B cell (primary cell): ENCODE results near the gene C1QTNF12. TPM values are rescaled to one million over a fixed set of nuclear protein-coding genes. Genes with fewer than 3 reads are reported as not detected.

ENCODE experiments used
- ATAC-seq: fragments of 200-7000 bp; cut with Tn5 transposase; one replicate; pipeline ENCODE4 v1.10.0; 2021; ENCODE audit warnings: low read depth, mild to moderate bottlenecking, moderate number of reproducible peaks, moderate library complexity
- CTCF ChIA-PET: fragments of 350-600 bp; sonication (Branson Sonifier 250); formaldehyde crosslinking; loops from one replicate; lab custom pipeline; 2021; ENCODE audit warnings: antibody characterized with exemption, inconsistent platforms; lab: Charles Lee
- POLR2A ChIA-PET: fragments of 350-600 bp; sonication (Branson Sonifier 250); formaldehyde crosslinking; loops from one replicate; lab custom pipeline; 2021; ENCODE audit warnings: antibody characterized with exemption; lab: Charles Lee
- DNase-seq: peaks from one replicate; pipeline ENCODE4 v3.0.0; 2013
- H2AFZ ChIP-seq: 2 replicates; pipeline ENCODE4 v1.6.1; 2012; ENCODE audit warnings: mild to moderate bottlenecking, low read depth, low read length; ENCODE audit not compliant: insufficient read depth, poor library complexity, severe bottlenecking
- H3K27ac ChIP-seq, 2 donors: 1 replicate in 1 of 2; 2 replicates in 1 of 2; pipeline ENCODE4 v1.5.1; 2012 to 2013; ENCODE audit warnings: low read length in 2 of 2, mild to moderate bottlenecking in 2 of 2, moderate library complexity in 1 of 2
- H3K27me3 ChIP-seq, 4 experiments: fragments of 200-600 bp in 1 of 4; sonication (generic) in 1 of 4; replicated peaks in 1 of 4; 1 replicate in 2 of 4; 2 replicates in 2 of 4; pipeline versions ENCODE4 v1.6.1 to v1.7.0; 2013 to 2016; ENCODE audit warnings: low read length in 3 of 4, mild to moderate bottlenecking in 2 of 4, mixed read lengths in 1 of 4, moderate library complexity in 1 of 4; ENCODE audit not compliant: insufficient read depth in 4 of 4, control insufficient read depth in 3 of 4; ENCODE audit errors: control extremely low read depth in 1 of 4
- H3K36me3 ChIP-seq, 2 experiments: replicated peaks in 1 of 2; 1 replicate in 1 of 2; 2 replicates in 1 of 2; pipeline versions ENCODE4 v1.6.1 to v1.7.1; 2013; ENCODE audit warnings: low read length in 1 of 2; ENCODE audit not compliant: insufficient read depth in 2 of 2, control insufficient read depth in 1 of 2; ENCODE audit errors: control extremely low read depth in 1 of 2, extremely low read depth in 1 of 2
- H3K4me1 ChIP-seq, 2 donors: fragments of 200-600 bp in 1 of 2; sonication (generic) in 1 of 2; 1 replicate in 1 of 2; 2 replicates in 1 of 2; pipeline versions ENCODE4 v1.5.1 to v1.6.1; 2013 to 2017; ENCODE audit warnings: low read length in 2 of 2; ENCODE audit not compliant: control insufficient read depth in 2 of 2, insufficient read depth in 2 of 2
- H3K4me2 ChIP-seq: replicated peaks from 2 replicates; pipeline ENCODE3; 2012; ENCODE audit warnings: mild to moderate bottlenecking, low read depth, low read length; ENCODE audit not compliant: poor library complexity, severe bottlenecking
- H3K4me3 ChIP-seq, 5 experiments: fragments of 200-600 bp in 1 of 5; sonication (generic) in 1 of 5; 1 replicate in 3 of 5; 2 replicates in 2 of 5; pipeline versions ENCODE4 v1.5.1 to v1.7.0; 2011 to 2016; ENCODE audit warnings: low read length in 4 of 5, mild to moderate bottlenecking in 4 of 5, low read depth in 2 of 5, control low read depth in 1 of 5, moderate library complexity in 1 of 5; ENCODE audit not compliant: insufficient read depth in 1 of 5; ENCODE audit errors: control extremely low read depth in 1 of 5, extremely low read depth in 1 of 5
- H3K79me2 ChIP-seq: fragments of 200-600 bp; sonication (generic); one replicate; pipeline ENCODE4 v1.6.0; 2016; ENCODE audit warnings: low read length; ENCODE audit not compliant: control insufficient read depth, insufficient read depth
- H3K9ac ChIP-seq: fragments of 200-600 bp; sonication (generic); 2 replicates; pipeline ENCODE4 v1.6.1; 2017; ENCODE audit warnings: mild to moderate bottlenecking, low read length, moderate library complexity
- H3K9me3 ChIP-seq, 3 donors: one replicate each; pipeline versions ENCODE4 v1.6.1 to v1.7.1; 2013; ENCODE audit warnings: low read length in 2 of 3; ENCODE audit not compliant: control insufficient read depth in 2 of 3, insufficient read depth in 1 of 3; ENCODE audit errors: control extremely low read depth in 1 of 3
- H4K20me1 ChIP-seq: 2 replicates; pipeline ENCODE4 v1.6.0; 2012; ENCODE audit warnings: mild to moderate bottlenecking, low read length; ENCODE audit not compliant: insufficient read depth, control insufficient read depth, poor library complexity, severe bottlenecking
- H3K27ac Mint-ChIP-seq: one replicate; pipeline ENCODE4 v1.8.0; 2021; ENCODE audit warnings: mixed read lengths
- H3K27me3 Mint-ChIP-seq: one replicate; pipeline ENCODE4 v1.8.0; 2021; ENCODE audit warnings: mixed read lengths
- H3K4me1 Mint-ChIP-seq: one replicate; pipeline ENCODE4 v1.8.0; 2021; ENCODE audit warnings: mixed read lengths
- H3K4me3 Mint-ChIP-seq: one replicate; pipeline ENCODE4 v1.8.0; 2021; ENCODE audit warnings: mixed read lengths
- H3K9me3 Mint-ChIP-seq: one replicate; pipeline ENCODE4 v1.8.0; 2022; ENCODE audit warnings: mixed read lengths; ENCODE audit not compliant: insufficient read depth
- EZH2 ChIP-seq: IDR thresholded peaks from 2 replicates; pipeline ENCODE4 v1.6.1; 2012; ENCODE audit warnings: borderline replicate concordance, low read depth, mild to moderate bottlenecking, moderate library complexity, low read length; ENCODE audit not compliant: insufficient read depth, poor library complexity, severe bottlenecking
- WGBS: methylation state at CpG from one replicate; pipeline ENCODE4 v1.1.5; 2013; ENCODE audit warnings: missing lambda C conversion rate; ENCODE audit not compliant: insufficient coverage; 5-methylcytosine and 5-hydroxymethylcytosine counted together
- intact Hi-C: fragments of 100-400 bp; cut with micrococcal nuclease; formaldehyde crosslinking; loops from one replicate; pipeline ENCODE4 v1.10.0; 2022
- polyA plus RNA-seq: library from polyadenylated mRNA; depleted of rRNA; stranded (reverse); fragments of >200 nt; gene quantifications from 2 replicates; pipeline ENCODE4 v1.2.3, GENCODE V29; 2012
- total RNA-seq, 2 donors: library from RNA; stranded (reverse); fragments of 120-200 nt in 1 of 2; gene quantifications; 1 replicate in 1 of 2; 2 replicates in 1 of 2; pipeline versions ENCODE4 v1.2.3 to v1.2.4, GENCODE V29; 2013 to 2022
- TF ChIP-seq, protein P1 (sequence below): fragments of 200-600 bp; IDR thresholded peaks from one replicate; pipeline ENCODE4 v1.8.0; 2022; ENCODE audit warnings: antibody characterized with exemption, mild to moderate bottlenecking

Gene C1QTNF12
- total and polyA plus RNA-seq, 2 donors (not counting 1 experiment from before 2014, with no cell fraction given): 1.2 to 3.2 TPM

DNA sequence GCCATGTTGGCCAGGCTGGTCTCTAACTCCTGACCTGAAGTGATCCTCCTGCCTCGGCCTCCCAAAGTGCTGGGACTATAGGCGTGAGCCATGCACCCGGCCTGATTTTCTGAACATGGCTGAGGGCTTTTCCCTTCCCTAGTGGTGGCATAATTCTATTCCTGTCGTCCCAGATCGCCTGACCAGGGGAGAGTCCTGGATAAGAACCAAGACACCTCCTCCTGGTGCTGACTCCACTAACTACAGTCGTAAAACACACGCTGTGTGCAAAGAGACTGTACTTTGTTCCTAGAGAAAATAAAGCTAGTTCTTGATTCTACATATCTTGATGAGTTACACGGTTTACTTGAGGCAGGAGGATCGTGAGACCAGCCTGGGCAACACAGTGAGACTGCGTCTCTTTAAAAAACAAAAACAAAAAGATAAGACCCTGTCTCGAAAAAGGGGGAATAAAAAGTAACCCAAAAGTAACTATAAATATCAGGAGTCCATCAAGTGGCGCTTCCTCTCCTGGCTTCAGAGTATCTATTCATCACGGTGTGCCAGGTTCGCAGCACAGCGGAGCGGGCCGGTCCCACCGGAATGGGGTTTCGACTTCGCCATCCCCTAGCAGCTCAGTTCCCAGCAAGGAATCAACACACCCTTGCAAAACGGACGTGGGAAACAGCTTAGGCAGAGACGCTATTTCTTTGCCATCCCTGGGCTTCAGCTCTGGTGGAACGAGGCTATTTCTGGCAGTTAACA lies 15.7 kb downstream of the C1QTNF12 start:
- H3K27me3 Mint-ChIP-seq: no peaks in the 10 kb centered on the region
- H3K27ac Mint-ChIP-seq: peak overlapping the region; percentile 81
- peak overlapping the region; percentile 92 for H3K4me2 ChIP-seq
- 7% methylated on average over 15 of the region's 24 CpGs for WGBS
- H4K20me1 ChIP-seq: peaks cover 76% of the 10 kb centered on the region
- H3K9me3 Mint-ChIP-seq: no peaks in the 10 kb centered on the region
- H2AFZ ChIP-seq: peak overlapping the region; percentile 86
- H3K4me1 Mint-ChIP-seq: peaks cover 33% of the 10 kb centered on the region
- intact Hi-C loops: loop anchor here (5.0 to 10.0 kb wide), 2 partner anchors 76 to 196 kb away; partner anchors contain the start of genes ACAP3 and PUSL1
- H3K27ac ChIP-seq: peak overlapping the region; percentile 29 to 91
- H3K9ac ChIP-seq: peak overlapping the region; percentile 96
- TF ChIP-seq EZH2: no peak
- TF ChIP-seq, protein P1, sequence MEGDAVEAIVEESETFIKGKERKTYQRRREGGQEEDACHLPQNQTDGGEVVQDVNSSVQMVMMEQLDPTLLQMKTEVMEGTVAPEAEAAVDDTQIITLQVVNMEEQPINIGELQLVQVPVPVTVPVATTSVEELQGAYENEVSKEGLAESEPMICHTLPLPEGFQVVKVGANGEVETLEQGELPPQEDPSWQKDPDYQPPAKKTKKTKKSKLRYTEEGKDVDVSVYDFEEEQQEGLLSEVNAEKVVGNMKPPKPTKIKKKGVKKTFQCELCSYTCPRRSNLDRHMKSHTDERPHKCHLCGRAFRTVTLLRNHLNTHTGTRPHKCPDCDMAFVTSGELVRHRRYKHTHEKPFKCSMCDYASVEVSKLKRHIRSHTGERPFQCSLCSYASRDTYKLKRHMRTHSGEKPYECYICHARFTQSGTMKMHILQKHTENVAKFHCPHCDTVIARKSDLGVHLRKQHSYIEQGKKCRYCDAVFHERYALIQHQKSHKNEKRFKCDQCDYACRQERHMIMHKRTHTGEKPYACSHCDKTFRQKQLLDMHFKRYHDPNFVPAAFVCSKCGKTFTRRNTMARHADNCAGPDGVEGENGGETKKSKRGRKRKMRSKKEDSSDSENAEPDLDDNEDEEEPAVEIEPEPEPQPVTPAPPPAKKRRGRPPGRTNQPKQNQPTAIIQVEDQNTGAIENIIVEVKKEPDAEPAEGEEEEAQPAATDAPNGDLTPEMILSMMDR: no peak
- CTCF ChIA-PET: interaction anchor here (0.6 to 2.3 kb wide), 6 partner anchors 20 to 554 kb away, joined by 3 to 18 read pairs (median 4); no protein-coding TSS in a partner anchor
- no peaks in the 10 kb centered on the region for H3K27me3 ChIP-seq
- H3K9me3 ChIP-seq: no peaks in the 10 kb centered on the region
- H3K4me1 ChIP-seq: peaks cover 25 to 30% of the 10 kb centered on the region in 2 donors
- H3K79me2 ChIP-seq: peaks cover 81% of the 10 kb centered on the region
- ATAC-seq (no peak), DNase-seq (no peak)
- H3K36me3 ChIP-seq: peaks cover 0 to 33% of the 10 kb centered on the region in 2 experiments
- H3K4me3 ChIP-seq: peak overlapping the region; percentile 86 to 98 (median 90)
- POLR2A ChIA-PET: interaction anchor here (0.7 to 0.9 kb wide), 2 partner anchors 93 to 108 kb away, joined by 3 read pairs; no protein-coding TSS in a partner anchor
- peak overlapping the region; percentile 93 for H3K4me3 Mint-ChIP-seq

DNA sequence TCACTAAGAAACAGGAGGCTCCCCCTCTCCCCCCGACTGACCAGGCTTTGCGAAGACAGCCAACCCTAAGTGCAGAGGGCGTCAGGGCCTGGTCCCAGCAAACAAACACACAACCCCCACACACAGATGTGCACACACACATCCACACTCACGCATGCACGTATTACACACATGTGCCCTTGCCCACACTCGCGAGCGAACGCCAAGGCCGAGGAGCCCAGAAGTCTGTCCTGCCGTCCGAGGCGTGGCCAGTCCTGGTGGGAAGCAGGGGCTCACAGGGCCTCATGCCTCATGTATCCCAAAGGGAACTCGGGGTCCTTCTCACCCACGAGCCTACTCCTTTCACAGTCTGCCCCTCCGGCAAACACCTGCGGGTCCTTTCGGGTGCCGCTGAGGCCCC lies 16.8 kb downstream of the C1QTNF12 start:
- no peak overlapping the region for H3K27ac ChIP-seq

More for the DNA sequence above, 16.8 kb downstream of the C1QTNF12 start:
- ATAC-seq (no peak), DNase-seq (no peak)
- Histone ChIP-seq H3K9me3 (no peaks in the 10 kb centered on the region), H3K36me3 (peaks cover 0 to 41% of the 10 kb centered on the region in 2 experiments), H4K20me1 (peaks cover 87% of the 10 kb centered on the region), H3K4me1 (peaks cover 25 to 30% of the 10 kb centered on the region in 2 donors), H3K4me3 (no peak overlapping the region), H2AFZ (no peak overlapping the region), H3K9ac (no peak overlapping the region), H3K27me3 (no peaks in the 10 kb centered on the region), H3K79me2 (peaks cover 92% of the 10 kb centered on the region), H3K4me2 (peak overlapping the region; percentile 92)
- no peaks in the 10 kb centered on the region for H3K27me3 Mint-ChIP-seq
- CTCF ChIA-PET: no interaction called here
- WGBS: 92% methylated on average over 19 of the region's 19 CpGs
- intact Hi-C loops: loop anchor here (5.0 to 10.0 kb wide), 2 partner anchors 78 to 195 kb away; partner anchors contain the start of genes ACAP3 and PUSL1
- no peaks in the 10 kb centered on the region for H3K9me3 Mint-ChIP-seq
- TF ChIP-seq EZH2: no peak
- TF ChIP-seq, protein P1: no peak
- no peak overlapping the region for H3K27ac Mint-ChIP-seq
- peak overlapping the region; percentile 59 for H3K4me3 Mint-ChIP-seq
- POLR2A ChIA-PET: interaction anchor here (0.6 kb wide), 1 partner anchor 93 kb away, joined by 3 read pairs; no protein-coding TSS in a partner anchor
- H3K4me1 Mint-ChIP-seq: peaks cover 36% of the 10 kb centered on the region
